Transverse colon (tissue), 1 donor: Measurements from ENCODE around the gene MMP10.

Source experiments
- EP300 ChIP-seq: sonication (generic); formaldehyde crosslinking; IDR thresholded peaks from one replicate; pipeline ENCODE4 v1.6.1; 2017; ENCODE audit warnings: antibody characterized with exemption, low read depth
- POLR2A ChIP-seq: fragments of 450-650 bp; IDR thresholded peaks from one replicate; pipeline ENCODE4 v1.6.1; 2016; ENCODE audit warnings: antibody characterized with exemption, mild to moderate bottlenecking, moderate library complexity

- TF ChIP-seq EP300 (no peak), POLR2A (no peak)
Measured at GRCh38 chr11:102762361-102762767, 18.1 kb downstream of the MMP10 start.
